Measurements from ENCODE around the gene HOXD10. TPM values are rescaled to one million over a fixed set of nuclear protein-coding genes. Genes with fewer than 3 reads are reported as not detected.

HOXD10 gene
- total and polyA plus RNA-seq, 5 experiments from 2014 or later: not detected

DNA sequence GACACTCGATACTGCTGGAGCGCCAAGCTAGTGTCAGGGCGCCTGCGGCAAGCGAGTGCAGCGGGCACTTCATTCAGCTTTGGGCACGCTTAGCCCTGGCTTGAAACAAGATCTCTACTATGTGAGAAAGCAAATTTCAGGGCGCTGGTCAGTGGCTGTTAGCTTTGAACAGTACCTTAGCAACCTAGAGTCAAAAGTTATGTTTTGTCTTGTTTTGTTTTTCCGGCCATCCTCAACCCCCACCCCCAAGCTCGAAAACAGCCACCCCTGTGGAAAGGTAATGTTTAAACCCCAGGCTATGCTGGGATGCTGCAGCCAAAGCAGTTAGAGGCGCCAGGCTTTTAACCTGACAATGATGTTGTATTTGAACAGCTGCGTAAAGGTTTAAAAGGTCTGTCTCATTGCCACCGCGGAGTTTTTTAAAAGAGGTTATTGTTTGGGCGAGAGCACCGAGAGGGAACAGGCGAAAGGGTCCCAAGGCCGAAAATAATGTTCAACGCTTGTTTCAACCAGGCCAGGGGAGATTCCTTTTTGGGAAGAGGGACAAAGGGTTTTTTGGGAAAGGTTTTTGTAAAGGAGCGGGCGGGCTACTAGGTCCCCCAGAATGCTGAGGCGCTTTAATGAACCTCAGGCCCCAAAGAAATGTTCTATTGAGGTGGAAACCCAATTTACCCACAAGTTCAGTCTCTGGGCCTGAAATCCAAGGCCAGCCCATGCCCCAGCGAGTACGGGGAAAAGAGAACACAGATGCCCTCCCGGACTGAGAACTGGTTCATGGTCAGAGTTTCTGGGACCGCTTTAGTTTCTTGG is 2.3 kb upstream of the HOXD10 start:
- H3K36me3 Mint-ChIP-seq: peaks cover 8 to 43% (median 9%) of the 10 kb centered on the region in 3 donors
- peaks cover 59 to 98% (median 84%) of the 10 kb centered on the region in 5 donors for H3K27me3 Mint-ChIP-seq
- H3K4me1 Mint-ChIP-seq: peaks cover 1 to 13% (median 8%) of the 10 kb centered on the region in 4 donors
- peak overlapping the region in 1 of 10 donors; percentile 29 for H3K4me3 Mint-ChIP-seq
- H3K27ac Mint-ChIP-seq: peak overlapping the region in 1 of 10 donors; percentile 7
- ATAC-seq (no peak), DNase-seq (no peak)
- POLR2A ChIA-PET: interaction anchor here (1.6 kb wide), 1 partner anchor 32 kb away, joined by 4 read pairs; no protein-coding TSS in a partner anchor
- peaks cover 0 to 66% (median 19%) of the 10 kb centered on the region in 9 donors for H3K9me3 Mint-ChIP-seq

DNA sequence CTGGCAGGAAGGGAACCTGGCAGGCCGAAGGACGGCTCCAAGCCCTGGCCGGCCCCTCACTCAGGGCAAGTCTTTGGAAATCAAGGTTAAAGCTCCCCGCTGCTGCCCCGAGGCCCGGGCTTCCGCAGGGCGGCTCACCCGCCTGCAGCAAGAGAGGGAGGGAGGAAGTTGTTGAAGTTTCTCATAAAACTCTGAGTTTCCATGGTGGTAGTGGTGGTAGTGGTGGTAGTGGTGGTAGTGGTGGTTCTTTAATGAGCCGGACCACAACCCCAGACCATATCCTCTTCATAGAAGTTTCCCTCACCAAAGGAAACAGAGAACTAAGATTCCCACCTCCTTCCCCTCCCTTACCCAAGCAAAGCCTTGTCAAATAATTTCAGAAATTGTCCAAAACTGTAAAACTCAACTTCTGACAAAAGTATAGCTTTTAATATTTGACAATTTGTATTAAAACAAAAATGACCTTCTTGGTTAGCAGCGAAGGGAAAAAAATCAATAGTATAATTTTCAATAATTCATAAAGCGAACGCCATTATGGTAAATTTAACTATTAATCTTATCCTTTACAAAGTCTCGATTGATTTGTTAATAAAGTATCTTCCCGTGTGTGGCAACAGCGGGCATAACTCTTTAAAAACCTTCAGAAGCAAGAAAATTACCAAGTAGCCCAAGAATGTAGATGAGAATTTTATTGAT is 1.5 kb upstream of the HOXD10 start:
- peaks cover 5 to 35% (median 8%) of the 10 kb centered on the region in 3 donors for H3K36me3 Mint-ChIP-seq
- H3K4me1 Mint-ChIP-seq: peaks cover 0 to 11% (median 7%) of the 10 kb centered on the region in 4 donors
- H3K4me3 Mint-ChIP-seq: no peak overlapping the region
- peaks cover 59 to 98% (median 85%) of the 10 kb centered on the region in 5 donors for H3K27me3 Mint-ChIP-seq
- H3K27ac Mint-ChIP-seq: no peak overlapping the region
- H3K9me3 Mint-ChIP-seq: peaks cover 0 to 64% (median 21%) of the 10 kb centered on the region in 9 donors
- POLR2A ChIA-PET: no interaction called here
- ATAC-seq (no peak), DNase-seq (no peak)

DNA sequence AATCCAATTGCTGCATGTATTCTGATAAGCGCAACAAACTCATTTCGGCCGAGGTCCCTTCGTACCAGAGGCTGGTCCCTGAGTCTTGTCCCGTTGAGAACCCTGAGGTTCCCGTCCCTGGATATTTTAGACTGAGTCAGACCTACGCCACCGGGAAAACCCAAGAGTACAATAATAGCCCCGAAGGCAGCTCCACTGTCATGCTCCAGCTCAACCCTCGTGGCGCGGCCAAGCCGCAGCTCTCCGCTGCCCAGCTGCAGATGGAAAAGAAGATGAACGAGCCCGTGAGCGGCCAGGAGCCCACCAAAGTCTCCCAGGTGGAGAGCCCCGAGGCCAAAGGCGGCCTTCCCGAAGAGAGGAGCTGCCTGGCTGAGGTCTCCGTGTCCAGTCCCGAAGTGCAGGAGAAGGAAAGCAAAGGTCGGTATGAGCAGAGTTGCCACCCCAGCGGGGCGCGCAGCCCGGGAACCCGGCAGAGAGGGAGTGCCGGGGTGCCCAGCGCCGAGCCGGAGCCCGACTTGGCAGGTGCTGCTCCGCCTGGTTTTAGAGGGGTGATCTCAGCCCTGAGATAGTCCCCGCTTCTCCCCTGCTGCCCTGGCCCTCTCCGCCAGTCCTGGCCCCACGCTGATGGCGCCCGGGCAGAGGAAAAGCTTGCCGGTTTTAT is 714 bp downstream of the HOXD10 start:
- H3K27me3 Mint-ChIP-seq: peaks cover 57 to 94% (median 79%) of the 10 kb centered on the region in 5 donors
- no peak for DNase-seq
- H3K9me3 Mint-ChIP-seq: peaks cover 0 to 64% (median 21%) of the 10 kb centered on the region in 9 donors
- peaks cover 0 to 8% (median 6%) of the 10 kb centered on the region in 4 donors for H3K4me1 Mint-ChIP-seq
- POLR2A ChIA-PET: no interaction called here
- H3K4me3 Mint-ChIP-seq: no peak overlapping the region
- H3K27ac Mint-ChIP-seq: peak overlapping the region in 1 of 10 donors; percentile 82
- peaks cover 6 to 30% (median 8%) of the 10 kb centered on the region in 3 donors for H3K36me3 Mint-ChIP-seq
- no peak for ATAC-seq

DNA sequence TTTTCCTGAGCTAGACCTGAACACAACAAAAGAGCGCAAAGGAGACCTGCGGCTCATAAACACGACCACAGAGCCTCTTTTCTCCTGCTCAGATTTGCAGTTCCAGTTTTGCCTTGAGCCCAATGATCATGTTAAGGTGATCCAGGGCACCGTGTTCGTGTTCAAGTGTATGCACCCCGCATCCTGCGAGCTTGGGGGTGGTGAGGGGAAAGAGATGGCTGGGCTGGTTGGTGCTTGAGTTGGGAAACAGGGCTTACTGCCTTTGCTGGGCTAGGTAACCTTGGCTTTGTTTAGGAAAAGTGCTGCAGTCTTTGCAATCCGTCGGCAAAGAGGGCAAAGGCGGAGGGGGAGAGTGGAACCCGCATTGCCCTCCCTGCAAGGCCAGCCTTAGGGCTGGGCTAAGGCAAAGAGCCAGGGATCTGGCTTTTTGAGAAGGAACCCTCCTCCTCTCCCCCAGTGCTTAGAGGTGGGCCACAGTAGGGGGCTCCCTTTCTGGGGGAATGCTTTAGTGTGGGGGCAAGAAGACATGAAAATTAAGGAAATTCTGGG is 1.3 kb downstream of the HOXD10 start:
- Mint-ChIP-seq H3K27me3 (peaks cover 57 to 88% (median 75%) of the 10 kb centered on the region in 5 donors), H3K4me3 (peak overlapping the region in 2 of 10 donors; percentile 26 to 40), H3K36me3 (peaks cover 6 to 30% (median 8%) of the 10 kb centered on the region in 3 donors), H3K27ac (peak overlapping the region in 3 of 10 donors; percentile 53 to 91 (median 58)), H3K9me3 (peaks cover 0 to 61% (median 21%) of the 10 kb centered on the region in 9 donors), H3K4me1 (peaks cover 2 to 8% (median 7%) of the 10 kb centered on the region in 4 donors)
- POLR2A ChIA-PET: no interaction called here
- DNase-seq (no peak), ATAC-seq (no peak)

DNA sequence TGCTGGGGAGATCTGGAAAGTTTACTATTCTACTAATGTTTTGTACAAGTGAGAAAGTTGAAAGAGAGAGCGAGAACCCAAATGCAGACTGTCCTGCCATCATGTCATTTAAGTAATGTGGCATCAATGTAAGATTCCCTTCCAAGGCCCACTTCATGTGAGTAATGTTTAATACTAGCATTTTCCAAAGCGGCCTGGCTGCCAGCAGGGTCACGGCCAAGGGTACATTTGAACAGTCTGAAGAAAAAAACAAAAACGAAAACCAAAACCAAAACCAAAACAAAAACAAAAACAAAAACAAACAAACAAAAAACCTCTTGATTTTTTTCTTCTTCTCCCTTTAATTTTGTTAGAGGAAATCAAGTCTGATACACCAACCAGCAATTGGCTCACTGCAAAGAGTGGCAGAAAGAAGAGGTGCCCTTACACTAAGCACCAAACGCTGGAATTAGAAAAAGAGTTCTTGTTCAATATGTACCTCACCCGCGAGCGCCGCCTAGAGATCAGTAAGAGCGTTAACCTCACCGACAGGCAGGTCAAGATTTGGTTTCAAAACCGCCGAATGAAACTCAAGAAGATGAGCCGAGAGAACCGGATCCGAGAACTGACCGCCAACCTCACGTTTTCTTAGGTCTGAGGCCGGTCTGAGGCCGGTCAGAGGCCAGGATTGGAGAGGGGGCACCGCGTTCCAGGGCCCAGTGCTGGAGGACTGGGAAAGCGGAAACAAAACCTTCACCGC is 2.2 kb downstream of the HOXD10 start:
- peaks cover 6 to 14% (median 10%) of the 10 kb centered on the region in 4 donors for H3K4me1 Mint-ChIP-seq
- peaks cover 53 to 85% (median 70%) of the 10 kb centered on the region in 5 donors for H3K27me3 Mint-ChIP-seq
- peak overlapping the region in 1 of 10 donors; percentile 71 for H3K4me3 Mint-ChIP-seq
- peaks cover 0 to 53% (median 19%) of the 10 kb centered on the region in 9 donors for H3K9me3 Mint-ChIP-seq
- H3K27ac Mint-ChIP-seq: peak overlapping the region in 2 of 10 donors; percentile 58 to 78
- DNase-seq: no peak
- POLR2A ChIA-PET: no interaction called here
- H3K36me3 Mint-ChIP-seq: peaks cover 6 to 23% (median 8%) of the 10 kb centered on the region in 3 donors
- no peak for ATAC-seq

DNA sequence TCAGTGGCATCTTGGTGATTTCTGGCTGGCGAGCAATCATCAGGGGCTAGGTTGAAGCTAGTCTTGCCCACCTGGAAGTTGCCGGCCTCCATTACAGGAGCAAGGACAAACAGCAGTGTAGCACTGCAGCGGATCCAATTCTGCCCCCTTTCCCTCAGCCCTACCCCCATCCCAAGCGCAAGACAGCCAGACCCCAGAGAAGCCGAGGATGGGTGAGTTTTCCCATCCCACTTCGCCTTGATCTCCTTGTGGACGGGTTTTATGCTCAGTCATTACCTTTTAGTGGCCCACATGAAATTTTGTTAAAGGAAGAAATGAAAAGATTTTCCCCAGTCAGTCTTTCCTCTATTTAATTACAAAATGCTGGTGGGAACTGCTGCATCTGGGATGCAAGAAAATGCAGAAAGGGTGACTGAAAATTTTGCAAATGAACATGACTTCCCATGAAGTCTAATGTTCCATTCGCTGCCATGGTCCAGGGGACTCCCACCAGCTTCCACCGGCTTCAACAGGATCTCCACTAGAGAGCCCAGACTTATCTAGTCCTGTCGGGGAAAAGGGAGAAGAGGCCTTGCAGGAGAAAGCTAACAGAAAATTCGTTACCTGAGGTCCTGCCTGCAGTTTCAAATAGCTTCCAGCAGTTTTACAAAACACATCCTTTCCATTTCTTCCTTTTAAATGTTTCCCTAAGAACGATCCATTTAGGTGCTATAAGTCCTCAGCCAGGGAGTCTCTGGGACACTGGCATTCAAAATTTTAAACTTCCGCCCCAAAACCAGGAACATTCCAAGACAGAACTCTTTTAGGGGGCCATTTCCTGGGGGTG is 4.0 kb downstream of the HOXD10 start:
- POLR2A ChIA-PET: no interaction called here
- no peak for DNase-seq
- Mint-ChIP-seq H3K9me3 (peaks cover 0 to 41% (median 18%) of the 10 kb centered on the region in 9 donors), H3K27ac (peak overlapping the region in 1 of 10 donors; percentile 16), H3K27me3 (peaks cover 51 to 87% (median 75%) of the 10 kb centered on the region in 5 donors), H3K4me1 (peaks cover 9 to 16% (median 13%) of the 10 kb centered on the region in 4 donors), H3K36me3 (peaks cover 8 to 12% (median 10%) of the 10 kb centered on the region in 3 donors), H3K4me3 (peak overlapping the region in 2 of 10 donors; percentile 14 to 20)
- no peak for ATAC-seq

DNA sequence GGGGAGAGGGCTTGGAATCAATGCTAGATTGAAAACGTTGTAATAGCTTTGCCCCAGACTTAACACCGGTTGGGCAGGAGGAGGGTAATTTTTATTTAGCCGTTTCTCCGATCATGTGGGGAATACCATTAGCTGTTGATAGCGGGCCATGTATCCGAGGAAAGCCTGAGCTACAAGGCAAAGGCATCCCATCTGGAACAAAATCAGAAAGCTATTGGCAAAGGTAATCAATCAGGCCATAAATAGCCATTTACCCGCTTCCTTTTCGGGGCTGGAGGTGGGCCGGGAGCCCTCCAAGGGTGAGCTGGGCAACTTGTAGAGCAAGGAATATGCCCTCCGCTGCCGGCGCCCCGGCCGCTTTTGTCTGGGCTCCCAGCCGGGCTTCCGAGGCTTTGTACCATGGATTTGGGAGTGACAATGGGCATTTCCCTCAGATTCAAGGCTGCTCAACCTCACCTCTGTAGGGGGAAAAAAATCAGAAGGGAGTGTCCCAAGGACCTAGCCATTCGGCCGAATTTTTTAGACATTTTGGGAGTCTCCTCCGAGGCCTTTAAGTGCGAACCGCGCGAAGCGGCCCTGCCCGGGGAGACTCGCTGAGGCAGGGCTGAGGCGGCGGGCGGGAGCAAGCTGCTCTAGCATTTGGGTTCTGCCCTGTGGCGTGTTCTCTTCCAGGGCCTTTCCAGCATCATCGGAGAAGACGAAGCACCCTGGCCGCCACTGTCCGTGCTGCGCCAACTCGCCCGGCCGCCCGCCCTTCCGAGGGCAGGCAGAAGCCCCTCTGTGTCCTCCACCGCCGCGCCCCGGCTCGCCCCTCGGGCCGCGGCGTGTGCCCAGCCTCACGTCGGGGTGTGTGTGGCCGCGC is 4.8 kb downstream of the HOXD10 start:
- POLR2A ChIA-PET: no interaction called here
- no peak for DNase-seq
- no peak for ATAC-seq
- Mint-ChIP-seq H3K4me3 (peak overlapping the region in 4 of 10 donors; percentile 12 to 43 (median 17)), H3K27ac (peak overlapping the region in 1 of 10 donors; percentile 44), H3K36me3 (peaks cover 8 to 11% (median 10%) of the 10 kb centered on the region in 3 donors), H3K4me1 (peaks cover 9 to 16% (median 12%) of the 10 kb centered on the region in 4 donors), H3K27me3 (peaks cover 57 to 87% (median 77%) of the 10 kb centered on the region in 5 donors), H3K9me3 (peaks cover 0 to 37% (median 17%) of the 10 kb centered on the region in 9 donors)

DNA sequence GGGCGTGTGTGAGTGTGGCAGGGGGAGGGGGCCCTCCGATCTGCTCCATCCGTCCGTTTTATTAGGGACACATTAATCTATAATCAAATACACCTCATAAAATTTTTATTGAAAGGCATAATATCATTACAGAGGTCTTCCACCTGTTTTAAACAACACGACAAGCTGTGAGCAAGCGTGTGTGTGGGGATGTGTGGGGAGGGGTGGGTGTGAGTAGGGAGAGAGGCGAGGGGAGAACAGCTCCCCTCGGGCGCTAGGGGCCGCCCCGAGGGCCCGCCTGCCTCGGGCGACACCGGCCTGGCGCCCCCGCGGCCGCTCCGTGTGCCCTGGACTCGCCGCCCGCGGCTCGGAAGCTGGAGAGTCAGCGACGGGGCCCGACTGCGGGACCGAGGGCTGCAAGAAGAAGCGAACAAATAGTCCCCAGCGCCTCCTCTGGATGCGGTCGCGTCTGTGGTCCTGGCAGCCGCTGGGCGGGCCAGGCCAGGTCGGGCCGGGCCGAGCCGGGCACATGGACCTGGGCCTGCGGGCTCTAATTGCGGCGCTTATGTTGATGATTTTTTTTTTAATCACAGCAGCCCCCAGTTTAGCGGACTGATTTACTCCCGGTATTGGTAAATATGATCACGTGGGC is 5.6 kb downstream of the HOXD10 start:
- peak; percentile 24 to 27 for ATAC-seq
- POLR2A ChIA-PET: interaction anchor here (0.5 to 0.9 kb wide), 2 partner anchors 706 to 1073 kb away, joined by 3 read pairs; no protein-coding TSS in a partner anchor
- Mint-ChIP-seq H3K27me3 (peaks cover 59 to 87% (median 77%) of the 10 kb centered on the region in 5 donors), H3K4me1 (peaks cover 9 to 20% (median 14%) of the 10 kb centered on the region in 4 donors), H3K9me3 (peaks cover 0 to 29% (median 11%) of the 10 kb centered on the region in 9 donors), H3K36me3 (peaks cover 4 to 10% (median 6%) of the 10 kb centered on the region in 3 donors), H3K27ac (peak overlapping the region in 1 of 10 donors; percentile 34), H3K4me3 (peak overlapping the region; percentile 57 to 85 (median 78))
- no peak for DNase-seq

DNA sequence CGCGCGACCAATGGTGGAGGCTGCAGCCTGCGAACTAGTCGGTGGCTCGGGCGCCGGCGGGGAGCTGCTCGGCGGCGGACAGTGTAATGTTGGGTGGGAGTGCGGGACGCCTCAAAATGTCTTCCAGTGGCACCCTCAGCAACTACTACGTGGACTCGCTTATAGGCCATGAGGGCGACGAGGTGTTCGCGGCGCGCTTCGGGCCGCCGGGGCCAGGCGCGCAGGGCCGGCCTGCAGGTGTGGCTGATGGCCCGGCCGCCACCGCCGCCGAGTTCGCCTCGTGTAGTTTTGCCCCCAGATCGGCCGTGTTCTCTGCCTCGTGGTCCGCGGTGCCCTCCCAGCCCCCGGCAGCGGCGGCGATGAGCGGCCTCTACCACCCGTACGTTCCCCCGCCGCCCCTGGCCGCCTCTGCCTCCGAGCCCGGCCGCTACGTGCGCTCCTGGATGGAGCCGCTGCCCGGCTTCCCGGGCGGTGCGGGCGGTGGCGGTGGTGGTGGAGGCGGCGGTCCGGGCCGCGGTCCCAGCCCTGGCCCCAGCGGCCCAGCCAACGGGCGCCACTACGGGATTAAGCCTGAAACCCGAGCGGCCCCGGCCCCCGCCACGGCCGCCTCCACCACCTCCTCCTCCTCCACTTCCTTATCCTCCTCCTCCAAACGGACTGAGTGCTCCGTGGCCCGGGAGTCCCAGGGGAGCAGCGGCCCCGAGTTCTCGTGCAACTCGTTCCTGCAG is 6.3 kb downstream of the HOXD10 start, which contains the start of gene HOXD9:
TSS of gene HOXD9 (plus strand) at position 37 of the 728 bp plus-strand sequence. CDS start at position 87, 50 bp downstream.
- POLR2A ChIA-PET: interaction anchor here (0.5 to 0.9 kb wide), 2 partner anchors 706 to 1072 kb away, joined by 3 read pairs; no protein-coding TSS in a partner anchor
- peak within 1 kb of the TSS in 2 of 10 donors; percentile 2 to 71 for H3K27ac Mint-ChIP-seq

More for the DNA sequence above, 6.3 kb downstream of the HOXD10 start, which contains the start of gene HOXD9:
- Mint-ChIP-seq H3K36me3 (peaks cover 2 to 10% (median 6%) of the 10 kb centered on the region in 3 donors), H3K9me3 (peaks cover 0 to 27% (median 9%) of the 10 kb centered on the region in 9 donors), H3K4me3 (peak within 1 kb of the TSS; percentile 57 to 85 (median 78)), H3K27me3 (peaks cover 62 to 87% (median 76%) of the 10 kb centered on the region in 5 donors), H3K4me1 (peaks cover 9 to 26% (median 14%) of the 10 kb centered on the region in 4 donors)
- DNase-seq (peak in 2 of 10 donors; percentile 35 to 44), ATAC-seq (peak; percentile 53 to 55)
